ENCODE measurements around the gene POMGNT2. TPM values are rescaled to one million over a fixed set of nuclear protein-coding genes. Genes with fewer than 3 reads are reported as not detected.

The POMGNT2 gene
- polyA plus RNA-seq, 1 of the 3 experiments (the other 2 are of a cell fraction), result 20.6 TPM

- Histone ChIP-seq H3K4me2 (no peak overlapping the region), H2AFZ (ENCODE audit: low read depth) (no peak overlapping the region), H3K27ac (ENCODE audit: low read depth in 2 of 2, low read length in 1 of 2) (no peak overlapping the region), H4K20me1 (ENCODE audit: insufficient read depth) (no peaks in the 10 kb centered on the region), H3K9me2 (no peaks in the 10 kb centered on the region), H3K79me2 (ENCODE audit: insufficient read depth) (no peaks in the 10 kb centered on the region), H3K36me3 (replicated peaks in 1 of 2; ENCODE audit: control insufficient read depth in 1 of 2, insufficient read depth in 2 of 2, low read length in 1 of 2) (no peaks in the 10 kb centered on the region), H3K27me3 (ENCODE audit: insufficient read depth) (no peaks in the 10 kb centered on the region), H3K9ac (no peak overlapping the region), H3K4me1 (ENCODE audit: control insufficient read depth in 1 of 2, insufficient read depth in 2 of 2, low read depth in 1 of 2, low read length in 1 of 2) (peaks cover 0 to 20% of the 10 kb centered on the region in 2 experiments; a peak in 2 of 4 replicates), H3F3A (replicated peaks; ENCODE audit: insufficient read depth) (no peaks in the 10 kb centered on the region), H3K4me3 (ENCODE audit: low read depth in 2 of 2, low read length in 1 of 2) (no peak overlapping the region), H3K9me3 (no peaks in the 10 kb centered on the region)
- ChIA-PET CTCF (interaction anchor here (0.9 to 1.0 kb wide), 2 partner anchors 22 to 34 kb away, joined by 3 read pairs; no protein-coding TSS in a partner anchor), POLR2A (no interaction called here)
- TF ChIP-seq CTCF (IDR thresholded peaks at IDR 0.05) (no peak), MXI1 (IDR thresholded peaks at IDR 0.05; ENCODE audit: low read depth, low read length) (no peak), POLR2AphosphoS5 (IDR thresholded peaks at IDR 0.05; ENCODE audit: low read depth, low read length) (no peak), ZBTB33 (IDR thresholded peaks at IDR 0.05; ENCODE audit: borderline replicate concordance, low read depth) (no peak), TCF12 (IDR thresholded peaks at IDR 0.05) (no peak), MAX (IDR thresholded peaks at IDR 0.05; ENCODE audit: low read depth) (no peak), MEF2A (IDR thresholded peaks at IDR 0.05; ENCODE audit: borderline replicate concordance, low read depth) (no peak), EP300 (IDR thresholded peaks at IDR 0.05; ENCODE audit: borderline replicate concordance in 1 of 2, low read depth in 1 of 2, low read length in 1 of 2) (no peak), SIN3A (IDR thresholded peaks at IDR 0.05; ENCODE audit: borderline replicate concordance, low read depth, low read length) (no peak), RCOR1 (IDR thresholded peaks at IDR 0.05; ENCODE audit: low read length) (no peak), GATA2 (CRISPR knock-in tag; IDR thresholded peaks at IDR 0.05) (no peak), RAD21 (IDR thresholded peaks at IDR 0.05; ENCODE audit: low read length) (no peak), NFIC (IDR thresholded peaks at IDR 0.05; ENCODE audit: borderline replicate concordance) (no peak), RXRA (IDR thresholded peaks at IDR 0.05; ENCODE audit: borderline replicate concordance, low read depth) (no peak), JUND (IDR thresholded peaks at IDR 0.05) (no peak), IRF3 (IDR thresholded peaks at IDR 0.05; ENCODE audit: low read depth, low read length) (no peak)
- WGBS (ENCODE audit: low lambda C conversion rate), result 71% methylated on average over 4 of the region's 5 CpGs
- DNase-seq, result peak; percentile 48
Observed at GRCh38 chr3:43063114-43063513, 42.8 kb downstream of the POMGNT2 start.
